Left kidney (tissue), 2 donors: ENCODE measurements around the gene CD38. TPM values are rescaled to one million over a fixed set of nuclear protein-coding genes. Genes with fewer than 3 reads are reported as not detected.
"Not testable (repeated sequence)": the region's sequence is repeated elsewhere in the genome, so short reads cannot be mapped to it uniquely, and the experiment has no call there.

Source experiments
- DNase-seq: peaks from one replicate; pipeline ENCODE4 v3.0.0-alpha.2; 2013
- polyA plus RNA-seq: library from polyadenylated mRNA; unstranded; fragments of 120-200 nt; gene quantifications from one replicate; pipeline ENCODE4 v1.2.1, GENCODE V29; 2013; ENCODE audit not compliant: insufficient read length

Gene CD38
- polyA plus RNA-seq, 1 donor, result 1.2 TPM

DNA sequence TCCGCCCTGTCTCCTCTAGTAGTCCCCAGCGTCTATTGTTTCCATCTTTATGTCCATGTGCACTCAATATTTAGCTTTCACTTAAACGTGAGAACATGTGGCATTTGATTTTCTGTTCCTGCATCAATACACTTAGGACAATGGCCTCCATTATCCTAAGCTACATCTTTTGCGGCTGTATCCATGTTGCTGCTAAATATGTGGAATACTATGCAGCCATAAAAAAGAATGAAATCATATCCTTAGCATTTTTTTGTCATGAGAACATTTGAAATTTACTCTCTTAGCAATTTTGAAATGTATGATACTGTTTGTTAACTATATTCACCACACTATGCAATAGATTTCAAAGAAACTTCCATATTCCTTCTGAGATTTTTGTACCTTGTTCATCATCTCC, 19.8 kb upstream of the CD38 start:
- DNase-seq, result no peak

DNA sequence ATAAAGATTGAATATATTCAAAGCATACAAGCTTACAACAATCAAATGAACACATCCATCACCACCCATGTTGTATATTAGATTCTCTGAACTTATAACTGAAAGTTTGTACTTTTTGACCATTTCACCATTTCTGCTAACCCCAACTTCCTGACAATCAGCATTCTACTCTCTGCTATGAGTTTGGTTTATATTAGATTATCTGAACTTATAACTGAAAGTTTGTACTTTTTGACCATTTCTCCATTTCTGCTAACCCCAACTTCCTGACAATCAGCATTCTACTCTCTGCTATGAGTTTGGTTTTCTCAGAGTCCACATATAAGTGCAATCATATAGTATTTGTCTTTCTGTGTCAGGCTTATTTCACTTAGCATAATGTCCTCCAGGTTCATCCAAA, 15.7 kb upstream of the CD38 start:
- DNase-seq, result not testable (repeated sequence)

DNA sequence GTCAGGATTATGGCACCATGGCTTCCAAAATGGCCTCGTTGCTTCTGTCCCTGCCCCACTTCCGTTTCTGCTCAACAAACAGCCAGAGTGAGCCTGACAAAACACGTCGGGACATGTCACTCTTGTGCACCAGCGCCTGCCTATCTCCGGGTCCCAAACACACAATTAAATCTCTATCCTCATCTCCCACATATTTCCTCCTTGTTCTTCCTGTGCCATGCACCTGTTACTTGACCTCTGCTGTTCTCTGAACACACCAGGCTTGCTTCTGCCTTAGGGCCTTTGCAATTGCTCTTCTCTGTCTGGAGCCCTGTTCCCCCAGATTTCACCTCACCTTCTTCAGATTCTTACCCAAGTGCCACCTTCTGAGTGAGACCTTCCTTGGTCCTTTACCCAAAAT, 12.7 kb upstream of the CD38 start:
- DNase-seq, result no peak

DNA sequence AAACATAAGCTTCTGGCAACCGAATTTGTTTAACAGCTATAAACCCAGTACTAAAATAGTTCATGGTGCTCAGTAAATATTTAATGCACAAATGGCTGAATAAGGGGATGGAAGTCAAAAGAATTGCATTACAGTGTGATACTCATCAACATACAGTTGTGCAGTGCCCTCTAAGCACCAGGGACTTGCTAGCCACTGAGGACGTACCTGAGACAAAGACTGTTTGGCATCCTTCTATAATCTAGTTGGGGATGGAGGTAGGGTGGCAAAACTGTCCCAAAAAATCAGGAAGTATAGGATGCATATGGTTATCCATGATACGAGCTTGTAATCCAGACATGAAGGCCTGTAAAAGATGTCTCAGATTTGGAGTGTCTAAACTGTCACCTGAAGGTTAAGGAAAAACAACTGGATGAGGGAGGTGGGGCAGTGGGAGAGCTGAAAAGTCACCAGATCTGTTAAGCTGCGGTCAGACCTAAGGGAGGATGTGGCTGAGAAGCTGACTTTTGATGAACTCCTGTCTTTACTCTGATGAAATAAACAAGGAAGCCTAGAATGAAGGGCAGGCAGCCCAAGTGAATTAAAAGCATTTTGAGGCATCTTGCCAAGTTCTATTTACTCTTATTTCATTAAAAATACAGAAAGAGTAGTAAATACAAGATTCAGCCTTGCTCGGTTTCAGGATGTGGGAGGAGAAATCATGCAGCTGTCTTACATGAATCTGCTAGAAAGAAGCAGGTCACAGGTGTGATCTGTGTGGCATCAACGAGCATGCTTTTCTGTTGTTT, 12.0 kb upstream of the CD38 start:
- DNase-seq, result no peak

DNA sequence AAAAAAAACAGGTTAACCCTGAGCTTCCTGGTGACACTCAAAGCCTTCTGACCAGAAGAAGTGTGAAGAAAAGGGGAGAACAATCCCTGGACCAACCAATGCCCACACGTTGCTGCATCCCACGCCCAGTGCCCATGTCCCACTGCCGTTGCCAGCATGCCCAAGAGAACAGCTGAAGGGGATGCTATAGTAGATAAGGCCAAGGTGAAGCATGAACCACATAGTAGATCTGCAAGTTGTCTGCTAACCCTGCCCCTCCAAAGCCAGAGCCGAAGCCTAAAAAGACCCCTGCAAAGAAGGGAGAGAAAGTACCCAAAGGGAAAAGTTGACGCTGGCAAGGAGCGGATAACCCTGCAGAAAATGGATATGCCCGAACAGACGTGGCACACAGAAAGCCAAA, 11.3 kb upstream of the CD38 start:
- no peak for DNase-seq

DNA sequence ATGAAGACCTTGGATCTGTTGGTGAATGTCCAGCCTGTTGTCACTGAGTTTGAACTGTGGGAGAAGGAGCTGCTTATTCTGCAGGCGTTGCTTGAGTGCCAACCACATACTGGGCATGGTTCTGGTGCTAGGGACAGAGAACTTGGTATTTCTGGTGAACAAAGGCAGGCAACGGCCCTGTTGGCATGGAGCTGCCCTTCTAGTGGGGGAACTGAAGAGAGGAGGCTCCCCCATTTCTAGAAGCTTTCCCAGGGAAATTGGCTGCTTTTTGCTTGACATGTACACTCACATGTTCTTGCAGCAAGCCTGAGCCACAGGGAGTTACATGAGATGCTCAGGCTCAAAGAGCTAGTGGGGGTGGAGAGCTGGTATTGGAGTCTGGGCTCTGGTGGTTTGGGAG, 8.9 kb upstream of the CD38 start:
- no peak for DNase-seq

- no peak for DNase-seq
These were observed 6.7 kb upstream of the CD38 start for GRCh38 chr4:15771216-15772058.

- no peak for DNase-seq
These were observed 4.1 kb upstream of the CD38 start for GRCh38 chr4:15774020-15774420.

DNA sequence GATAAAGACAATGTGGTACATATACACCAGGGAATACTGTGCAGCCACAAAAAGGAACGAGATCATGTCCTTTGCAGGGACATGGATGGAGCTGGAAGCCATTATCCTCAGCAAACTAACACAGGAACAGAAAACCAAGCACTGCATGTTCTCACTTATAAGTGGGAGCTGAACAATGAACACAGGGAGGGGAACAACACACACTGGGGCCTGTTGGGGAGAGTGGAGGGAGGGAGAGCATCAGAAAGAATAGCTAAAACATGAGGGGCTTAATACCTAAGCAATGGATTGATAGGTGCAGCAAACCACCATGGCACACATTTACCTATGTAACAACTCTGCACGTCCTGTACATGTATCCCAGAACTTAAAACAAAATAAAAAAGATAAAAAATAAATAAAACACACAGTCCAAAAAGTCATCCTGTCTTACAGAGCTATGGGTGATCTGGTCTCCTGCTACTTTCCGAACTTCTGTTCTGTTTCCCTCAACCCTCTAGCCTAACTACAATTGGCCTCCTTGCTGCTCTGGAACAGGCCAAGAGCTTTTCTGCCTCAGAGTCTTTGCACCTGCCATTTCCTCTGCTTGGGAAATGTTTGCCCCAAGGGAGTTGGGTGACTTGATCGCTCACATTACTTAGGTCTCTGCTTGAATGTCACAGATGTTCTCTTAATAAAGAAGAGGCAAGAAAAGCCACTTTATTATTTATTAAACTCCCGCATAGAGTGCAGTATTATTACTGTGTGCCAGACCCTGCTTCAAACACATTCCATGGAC, 1.1 kb upstream of the CD38 start:
- no peak for DNase-seq

- no peak for DNase-seq
These were observed 335 bp upstream of the CD38 start for GRCh38 chr4:15777697-15778288.

DNA sequence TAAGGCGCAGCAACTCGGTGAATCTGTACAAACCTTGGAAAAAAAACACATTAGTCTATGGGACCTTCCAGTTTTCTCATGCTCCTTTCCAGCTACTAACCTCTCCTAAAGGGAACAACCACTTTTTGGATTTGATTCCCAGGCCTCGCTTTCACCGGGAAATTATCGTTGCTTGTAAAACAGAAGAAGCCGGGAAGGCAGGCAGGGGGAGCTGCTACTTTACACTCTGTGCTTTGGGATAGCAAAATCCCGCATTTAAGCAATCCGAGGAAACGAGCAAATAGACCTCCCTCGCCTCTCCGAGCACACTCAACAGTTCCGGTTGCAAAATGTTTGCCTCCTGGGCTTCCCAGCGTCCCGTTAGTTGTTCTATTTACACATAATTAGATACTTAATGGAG, 1.2 kb downstream of the CD38 start:
- peak; percentile 39 for DNase-seq

GRCh38 chr4:15779809-15780208, 1.7 kb downstream of the CD38 start:
- no peak for DNase-seq

- no peak for DNase-seq
These were observed 3.4 kb downstream of the CD38 start for GRCh38 chr4:15781427-15782095.

DNA sequence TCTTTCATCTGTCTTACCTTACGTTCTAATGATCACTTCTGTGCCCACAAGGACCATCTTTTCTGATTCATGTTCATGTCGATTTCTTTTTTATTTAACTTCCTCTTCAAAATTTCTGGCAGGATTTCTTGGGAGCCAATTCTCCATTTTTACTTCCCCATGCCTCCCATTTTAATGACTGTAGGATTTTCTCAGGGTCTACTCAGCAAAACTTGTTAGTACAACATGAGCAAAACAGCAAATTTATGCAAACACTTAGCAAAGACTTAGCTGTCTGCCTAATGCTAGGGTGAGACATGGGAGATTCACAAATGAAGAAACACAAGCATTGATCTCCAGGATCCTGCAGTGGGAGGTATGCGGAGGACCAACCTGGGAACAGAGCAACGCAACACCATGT, 5.5 kb downstream of the CD38 start:
- no peak for DNase-seq

- no peak for DNase-seq
These were observed 7.0 kb downstream of the CD38 start for GRCh38 chr4:15784959-15785634.

- DNase-seq, result no peak
These were observed 8.6 kb downstream of the CD38 start for GRCh38 chr4:15786743-15787142.

DNA sequence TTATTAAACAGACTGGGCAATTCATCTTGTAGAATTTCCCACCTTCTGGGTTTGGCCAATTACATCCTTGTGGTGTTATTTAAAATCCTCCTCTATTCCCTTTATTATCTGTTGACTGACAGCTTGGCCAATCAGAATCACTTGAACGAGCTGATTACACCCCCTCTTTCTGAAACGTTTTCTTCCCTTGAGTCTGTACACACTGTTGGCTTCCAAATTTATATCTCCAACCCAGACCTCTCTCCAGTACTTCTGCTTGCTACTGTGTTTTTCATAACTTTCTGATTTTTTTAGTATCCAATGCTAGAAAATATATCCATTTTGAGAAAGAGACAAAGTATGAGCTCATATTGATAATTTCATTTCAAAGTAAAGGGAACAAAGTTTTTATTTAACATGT, 14.8 kb downstream of the CD38 start:
- DNase-seq, result no peak

- DNase-seq, result no peak
These were observed 15.6 kb downstream of the CD38 start for GRCh38 chr4:15793506-15794363.

DNA sequence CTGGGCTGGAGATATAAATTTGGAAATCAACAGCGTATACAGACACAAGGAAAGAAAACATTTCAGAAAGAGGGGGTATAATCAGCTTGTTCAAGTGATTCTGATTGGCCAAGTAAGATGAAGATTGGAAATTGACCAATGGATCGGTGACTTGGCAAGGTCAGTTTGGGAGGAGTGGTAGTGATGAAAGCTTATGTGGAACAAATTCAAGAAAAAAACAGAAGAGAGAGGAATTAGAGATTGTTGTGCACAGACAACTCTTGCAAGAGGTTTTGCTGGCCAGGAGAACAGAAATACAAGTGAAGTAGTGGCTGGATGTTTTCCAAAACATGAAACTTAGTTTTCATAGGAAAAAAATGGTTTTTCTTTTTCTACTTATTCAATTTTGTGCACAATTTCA, 16.3 kb downstream of the CD38 start:
- no peak for DNase-seq

- DNase-seq, result no peak
These were observed 16.8 kb downstream of the CD38 start for GRCh38 chr4:15794905-15795304.
